K562 (cell line): ENCODE data around the gene ZNF487. TPM values are rescaled to one million over a fixed set of nuclear protein-coding genes. Genes with fewer than 3 reads are reported as not detected.
A peak's percentile ranks its signal among the peaks of the same experiment; 100 is the strongest.

Experiments
- ARHGAP35 ChIP-seq: fragments of 450-650 bp; IDR thresholded peaks from 2 replicates; pipeline ENCODE4 v1.6.1; 2018; ENCODE audit not compliant: partially characterized antibody
- ATF1 ChIP-seq, 2 experiments: fragments of 450-650 bp in 1 of 2; IDR thresholded peaks; 2 replicates each; pipeline ENCODE4 v1.6.1; 2016; ENCODE audit warnings: missing compliant biosample characterization in 1 of 2, missing genetic modification characterization in 1 of 2
- CBFA2T2 ChIP-seq: fragments of 450-650 bp; conservative IDR thresholded peaks from 2 replicates; pipeline ENCODE4 v1.6.1; 2017; ENCODE audit warnings: mild to moderate bottlenecking
- CGGBP1 ChIP-seq: fragments of 250-450 bp; sonication (Bioruptor Pico); IDR thresholded peaks from 2 replicates; pipeline ENCODE4 v1.9.0; 2021; ENCODE audit warnings: mild to moderate bottlenecking
- CHD1 ChIP-seq: fragments of 200-600 bp; sonication (generic); IDR thresholded peaks from one replicate; pipeline ENCODE4 v1.6.1; 2012; ENCODE audit warnings: mild to moderate bottlenecking, moderate library complexity, low read length, inconsistent platforms
- CHD2 ChIP-seq: IDR thresholded peaks from 2 replicates; pipeline ENCODE4 v1.6.1; 2011; ENCODE audit warnings: low read depth, low read length
- CSDE1 ChIP-seq, 2 experiments: fragments of 450-650 bp; IDR thresholded peaks; 2 replicates each; pipeline ENCODE4 v1.6.1; 2016; ENCODE audit warnings: mild to moderate bottlenecking in 1 of 2
- FUS ChIP-seq: fragments of 200-400 bp; formaldehyde crosslinking; optimal IDR thresholded peaks from 2 replicates; pipeline ENCODE3; 2017; ENCODE audit warnings: low read depth, low read length
- GABPB1 ChIP-seq: sonication (generic); formaldehyde crosslinking; IDR thresholded peaks from 2 replicates; pipeline ENCODE4 v1.8.0; 2022; ENCODE audit warnings: mild to moderate bottlenecking, missing genetic modification reagents
- GATAD2B ChIP-seq: fragments of 450-650 bp; IDR thresholded peaks from 2 replicates; pipeline ENCODE4 v1.6.1; 2017; ENCODE audit warnings: mild to moderate bottlenecking, borderline replicate concordance
- HIVEP1 ChIP-seq: fragments of 250-450 bp; sonication (Bioruptor Pico); IDR thresholded peaks from 2 replicates; pipeline ENCODE4 v1.4.0; 2020; ENCODE audit warnings: mild to moderate bottlenecking
- IFI16 ChIP-seq: fragments of 250-450 bp; sonication (Bioruptor Pico); IDR thresholded peaks from 2 replicates; pipeline ENCODE4 v2.1.2; 2022; ENCODE audit warnings: mild to moderate bottlenecking, inconsistent platforms
- IRF1 ChIP-seq: sonication (generic); formaldehyde crosslinking; IDR thresholded peaks from 2 replicates; pipeline ENCODE4 v1.8.0; 2022; ENCODE audit warnings: missing genetic modification reagents, mild to moderate bottlenecking, borderline replicate concordance
- KDM1A ChIP-seq, 2 experiments: fragments of 450-650 bp; IDR thresholded peaks; 2 replicates each; pipeline ENCODE4 v1.6.1; 2016; ENCODE audit warnings: mild to moderate bottlenecking in 2 of 2
- MAFK ChIP-seq: IDR thresholded peaks from 2 replicates; pipeline ENCODE4 v1.6.1; 2011; ENCODE audit warnings: low read length, improper control_type of control experiment
- MBD2 ChIP-seq: sonication (generic); IDR thresholded peaks from 2 replicates; pipeline ENCODE4 v1.6.1; 2016; ENCODE audit warnings: low read depth, borderline replicate concordance
- MECOM ChIP-seq: fragments of 250-450 bp; sonication (Bioruptor Pico); IDR thresholded peaks from 2 replicates; pipeline ENCODE4 v1.8.0; 2022; ENCODE audit warnings: inconsistent platforms
- MXD1 ChIP-seq: fragments of 250-450 bp; sonication (Bioruptor Pico); IDR thresholded peaks from 2 replicates; pipeline ENCODE4 v1.8.0; 2021; ENCODE audit warnings: borderline replicate concordance, mild to moderate bottlenecking, moderate library complexity; ENCODE audit not compliant: poor library complexity, severe bottlenecking
- NBN ChIP-seq: fragments of 450-650 bp; IDR thresholded peaks from 2 replicates; pipeline ENCODE4 v1.6.1; 2016; ENCODE audit warnings: low read depth, mild to moderate bottlenecking
- POLR2H ChIP-seq: IDR thresholded peaks from 2 replicates; pipeline ENCODE4 v1.6.1; 2016; ENCODE audit warnings: missing genetic modification characterization, low read depth, mild to moderate bottlenecking, control low read depth, missing compliant biosample characterization, moderate library complexity
- RBM14 ChIP-seq: fragments of 200-400 bp; formaldehyde crosslinking; IDR thresholded peaks from 2 replicates; pipeline ENCODE4 v1.6.1; 2018; ENCODE audit warnings: low read depth, mild to moderate bottlenecking, low read length, moderate library complexity, borderline replicate concordance; ENCODE audit not compliant: insufficient read depth
- RBM25 ChIP-seq: fragments of 200-400 bp; formaldehyde crosslinking; IDR thresholded peaks from 2 replicates; pipeline ENCODE4 v1.6.1; 2018; ENCODE audit warnings: low read length, low read depth, moderate library complexity; ENCODE audit not compliant: severe bottlenecking
- SETDB1 ChIP-seq: IDR thresholded peaks from one replicate; pipeline ENCODE4 v1.6.1; 2012; ENCODE audit warnings: low read length, control low read depth, inconsistent platforms
- SMARCA5 ChIP-seq: fragments of 450-650 bp; IDR thresholded peaks from 2 replicates; pipeline ENCODE4 v1.6.1; 2016
- SNAPC5 ChIP-seq: fragments of 250-450 bp; sonication (Bioruptor Pico); IDR thresholded peaks from 2 replicates; pipeline ENCODE4 v1.8.0; 2021; ENCODE audit warnings: moderate library complexity, mild to moderate bottlenecking, inconsistent platforms
- TAF1 ChIP-seq: IDR thresholded peaks from 2 replicates; pipeline ENCODE4 v1.6.1; 2011; ENCODE audit warnings: mild to moderate bottlenecking, low read length, moderate library complexity; ENCODE audit not compliant: insufficient read depth, control insufficient read depth, severe bottlenecking; ENCODE audit errors: extremely low read depth
- YBX1 ChIP-seq: fragments of 450-650 bp; IDR thresholded peaks from 2 replicates; pipeline ENCODE4 v1.7.1; 2016; ENCODE audit warnings: mild to moderate bottlenecking
- ZC3H11A ChIP-seq: IDR thresholded peaks from 2 replicates; pipeline ENCODE4 v1.6.1; 2012; ENCODE audit warnings: low read depth, low read length, improper control_type of control experiment
- ZKSCAN1 ChIP-seq: fragments of 150-350 bp; IDR thresholded peaks from 2 replicates; pipeline ENCODE4 v1.6.1; 2016; ENCODE audit warnings: low read depth, low read length
- ZZZ3 ChIP-seq: fragments of 450-650 bp; IDR thresholded peaks from 2 replicates; pipeline ENCODE4 v1.6.1; 2016; ENCODE audit warnings: antibody characterized with exemption, mild to moderate bottlenecking, moderate library complexity
- polyA plus RNA-seq, 8 experiments: library from polyadenylated mRNA; depleted of rRNA in 4 of 8; stranded (reverse) in 5 of 8; unstranded in 3 of 8; fragments of >200 nt; fragmentation: Nextera tagmentation in 2 of 8; fragmentation: Illumina TruSeq in 1 of 8; extraction: Ambion mirVana in 2 of 8; extraction: Trizol in 1 of 8; gene quantifications; 2 replicates each; pipeline versions ENCODE4 v1.2.1 to v1.2.3, GENCODE V29; 2011 to 2014; ENCODE audit warnings: inconsistent platforms in 1 of 8, missing spikeins in 1 of 8
- total RNA-seq, 7 experiments: library from RNA; depleted of rRNA in 6 of 7; stranded (reverse); fragments of >200 nt in 6 of 7; fragmentation: Illumina TruSeq in 2 of 7; extraction: Trizol in 2 of 7; gene quantifications; 2 replicates each; pipeline versions ENCODE4 v1.2.1 to v1.2.3, GENCODE V29; 2011 to 2021; ENCODE audit warnings: low replicate concordance in 1 of 7

ZNF487 gene
- total and polyA plus RNA-seq, 9 of the 15 experiments (the other 6 are each of a cell fraction or from before 2014, with no cell fraction given), result 1.9 to 6.5 (median 4.2) TPM

- no peak for TF ChIP-seq SNAPC5
- TF ChIP-seq KDM1A (IDR thresholded peaks at IDR 0.05), result no peak
- no peak; the same call in 1 of the 2 replicates for TF ChIP-seq NBN
- TF ChIP-seq HIVEP1 (CRISPR knock-in tag), result peak; percentile 36; the same call in 1 of the 2 replicates
- 0 out of 2 replicates have a peak, but pooled peaks have one; percentile 14 for TF ChIP-seq MAFK
- no peak for TF ChIP-seq CSDE1 (IDR thresholded peaks at IDR 0.05)
- TF ChIP-seq GABPB1 (CRISPR knock-in tag), result peak; percentile 89
- no peak for TF ChIP-seq ZZZ3
- peak; percentile 55; the same call in 1 of the 2 replicates for TF ChIP-seq CGGBP1
- TF ChIP-seq TAF1, result peak; percentile 81
- TF ChIP-seq FUS, result peak; percentile 77
- no peak; the same call in none of the 2 replicates for TF ChIP-seq MBD2
- no peak; the same call in 1 of the 2 replicates for TF ChIP-seq GATAD2B
- no peak for TF ChIP-seq SETDB1
- no peak for TF ChIP-seq YBX1
- TF ChIP-seq MXD1, result no peak
- peak; percentile 91 for TF ChIP-seq POLR2H
- TF ChIP-seq SMARCA5, result 0 out of 2 replicates have a peak, but pooled peaks have one; percentile 12
- TF ChIP-seq CBFA2T2, result no peak
- no peak for TF ChIP-seq ZC3H11A
- TF ChIP-seq ATF1 (CRISPR knock-in tag; IDR thresholded peaks at IDR 0.05), result peak; percentile 44; the same call in 1 of the 2 replicates
- TF ChIP-seq ATF1 (tag; IDR thresholded peaks at IDR 0.05), result peak; percentile 98
- no peak for TF ChIP-seq RBM25
- no peak for TF ChIP-seq ARHGAP35
- 0 out of 2 replicates have a peak, but pooled peaks have one; percentile 64 for TF ChIP-seq RBM14
- 0 out of 2 replicates have a peak, but pooled peaks have one; percentile 17 for TF ChIP-seq CHD2
- peak; percentile 28; the same call in 1 of the 2 replicates for TF ChIP-seq ZKSCAN1
- TF ChIP-seq CHD1, result peak; percentile 64
- TF ChIP-seq MECOM (CRISPR knock-in tag), result no peak
- TF ChIP-seq IFI16 (CRISPR knock-in tag), result no peak
- TF ChIP-seq IRF1 (CRISPR knock-in tag), result no peak
These were observed at the start of gene ZNF487 (continued) for GRCh38 chr10:43436291-43437140.
